ENCODE data around the gene PAX5.
"Not testable (repeated sequence)": the region's sequence is repeated elsewhere in the genome, so short reads cannot be mapped to it uniquely, and the experiment has no call there.

GRCh38 chr9:36869605-36870004, 164.5 kb downstream of the PAX5 start:
- not testable (repeated sequence) for TF ChIP-seq CTCF (IDR thresholded peaks at IDR 0.05; ENCODE audit: low read depth, low read length, poor library complexity, severe bottlenecking); EZH2phosphoT487 (IDR thresholded peaks at IDR 0.05; ENCODE audit: borderline replicate concordance, low read length)

Data from DOHH2 (cell line).